KBM-7 (cell line): ENCODE measurements around the gene SNCG.
"Not testable (repeated sequence)": the region's sequence is repeated elsewhere in the genome, so short reads cannot be mapped to it uniquely, and the experiment has no call there.

Source experiments
- DNase-seq: peaks from one replicate; pipeline ENCODE4 v3.0.0-alpha.2; 2015
- in situ Hi-C: fragments of 300-500 bp; cut with MboI; formaldehyde crosslinking; loops from 2 replicates; pipeline ENCODE4 v1.14.3; 2020; ENCODE audit warnings: low sequenced_read_pairs, low pct_unique_long_range_greater_than_20kb, mixed read lengths

Gene SNCG

GRCh38 chr10:86970982-86971231, 12.5 kb downstream of the SNCG start:
- in situ Hi-C loops, result no loop called here
- DNase-seq, result no peak

GRCh38 chr10:86971232-86971991, 13.0 kb downstream of the SNCG start:
- in situ Hi-C loops, result no loop called here
- no peak for DNase-seq

- no peak for DNase-seq
- in situ Hi-C loops, result no loop called here
Observed at GRCh38 chr10:86972613-86973380, 14.4 kb downstream of the SNCG start.

GRCh38 chr10:86974484-86974883, 16.1 kb downstream of the SNCG start:
- DNase-seq, result no peak
- in situ Hi-C loops, result no loop called here

- in situ Hi-C loops, result no loop called here
- DNase-seq, result no peak
Observed at GRCh38 chr10:86976362-86977056, 18.1 kb downstream of the SNCG start.

GRCh38 chr10:86978457-86978856, 20.1 kb downstream of the SNCG start:
- not testable (repeated sequence) for DNase-seq

GRCh38 chr10:86979296-86979818, 21.0 kb downstream of the SNCG start:
- no peak for DNase-seq
- in situ Hi-C loops, result no loop called here

More at GRCh38 chr10:86978457-86978856, 20.1 kb downstream of the SNCG start:
- in situ Hi-C loops, result not testable (repeated sequence)

- DNase-seq, result no peak
- in situ Hi-C loops, result no loop called here
Observed at GRCh38 chr10:86979977-86980448, 21.6 kb downstream of the SNCG start.

- not testable (repeated sequence) for DNase-seq
Observed at GRCh38 chr10:86981020-86981419, 22.6 kb downstream of the SNCG start.

GRCh38 chr10:86981716-86982115, 23.3 kb downstream of the SNCG start:
- no peak for DNase-seq
- in situ Hi-C loops, result no loop called here

More at GRCh38 chr10:86981020-86981419, 22.6 kb downstream of the SNCG start:
- in situ Hi-C loops, result not testable (repeated sequence)

GRCh38 chr10:86984498-86984897, 26.1 kb downstream of the SNCG start:
- DNase-seq, in situ Hi-C loops: not testable (repeated sequence)

- no peak for DNase-seq
Observed at GRCh38 chr10:86988520-86988919, 30.1 kb downstream of the SNCG start.

GRCh38 chr10:86991362-86991761, 33.0 kb downstream of the SNCG start:
- DNase-seq, in situ Hi-C loops: not testable (repeated sequence)

More at GRCh38 chr10:86988520-86988919, 30.1 kb downstream of the SNCG start:
- in situ Hi-C loops, result no loop called here

- DNase-seq, result no peak
- in situ Hi-C loops, result no loop called here
Observed at GRCh38 chr10:86992456-86992855, 34.1 kb downstream of the SNCG start.

GRCh38 chr10:86992929-86993328, 34.5 kb downstream of the SNCG start:
- DNase-seq, result no peak
- in situ Hi-C loops, result no loop called here

- in situ Hi-C loops, result not testable (repeated sequence)
- peak; percentile 37 for DNase-seq
Observed at GRCh38 chr10:86999802-87000403, 41.5 kb downstream of the SNCG start.

- in situ Hi-C loops, result no loop called here
- DNase-seq, result no peak
Observed at GRCh38 chr10:87000491-87000890, 42.1 kb downstream of the SNCG start.

GRCh38 chr10:87007124-87007523, 48.7 kb downstream of the SNCG start:
- DNase-seq, in situ Hi-C loops: not testable (repeated sequence)

GRCh38 chr10:87007674-87008073, 49.3 kb downstream of the SNCG start:
- in situ Hi-C loops, result not testable (repeated sequence)

More at GRCh38 chr10:87007674-87008073, 49.3 kb downstream of the SNCG start:
- not testable (repeated sequence) for DNase-seq
